ENCODE results near the gene FBXO4.
A peak's percentile ranks its signal among the peaks of the same experiment; 100 is the strongest.
"Not testable (repeated sequence)": the region's sequence is repeated elsewhere in the genome, so short reads cannot be mapped to it uniquely, and the experiment has no call there.

The FBXO4 gene

DNA sequence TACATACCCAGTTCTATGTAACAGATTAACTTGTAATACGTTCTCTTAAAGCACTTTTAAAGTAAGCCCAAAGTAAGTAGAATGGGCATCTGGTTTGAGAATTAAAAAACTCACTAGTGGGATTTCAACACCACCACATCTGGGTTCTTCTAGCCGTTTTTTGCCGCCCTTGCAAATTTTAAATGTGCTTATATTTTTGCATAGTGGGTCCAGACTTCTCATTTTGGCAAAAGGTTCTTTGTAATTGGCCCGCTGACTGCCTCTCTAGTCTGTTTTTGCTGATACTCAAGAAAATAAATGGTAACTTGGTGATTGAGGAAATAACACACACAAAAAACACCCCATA lies 582 bp upstream of the FBXO4 start:
- DNase-seq = no peak

DNA sequence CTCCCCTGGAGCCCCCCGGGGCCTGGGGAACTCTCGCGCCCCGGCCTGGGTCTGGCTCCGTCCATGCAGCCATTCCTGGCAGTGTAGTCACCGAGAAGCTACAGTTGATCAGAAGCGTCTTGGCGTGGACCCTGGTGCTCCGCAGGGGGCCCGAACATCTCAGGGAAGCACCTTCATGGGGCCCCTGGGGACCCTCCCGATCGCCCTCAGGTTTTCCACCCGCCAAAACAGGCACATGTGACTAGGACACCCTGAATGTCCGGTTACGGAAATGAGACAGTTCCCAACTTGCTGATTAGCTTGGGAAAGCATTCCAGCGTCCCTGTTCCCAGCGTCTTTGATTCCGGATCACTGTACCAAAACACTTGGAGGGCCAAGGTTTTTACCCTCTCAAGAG lies 472 bp downstream of the FBXO4 start:
- peak; percentile 69 to 80 for DNase-seq

DNA sequence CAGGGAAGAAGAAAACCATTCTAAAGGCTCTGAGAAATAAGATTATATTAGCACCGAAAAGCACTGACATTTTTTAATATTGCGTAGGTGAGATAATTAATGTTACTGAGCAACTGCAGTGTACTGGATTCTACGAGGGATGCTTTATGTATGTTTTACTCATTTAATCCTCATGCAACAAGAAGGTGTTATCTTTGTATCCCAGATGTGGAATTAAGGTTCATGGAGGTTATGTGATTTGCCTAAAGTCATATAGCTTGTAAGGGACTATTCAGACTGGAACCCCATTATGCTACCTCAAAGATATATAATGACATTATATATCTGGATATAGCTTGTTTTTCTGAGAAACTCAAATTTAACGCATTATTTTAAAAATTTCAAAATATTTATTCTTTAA lies 2.5 kb downstream of the FBXO4 start:
- no peak for DNase-seq

DNA sequence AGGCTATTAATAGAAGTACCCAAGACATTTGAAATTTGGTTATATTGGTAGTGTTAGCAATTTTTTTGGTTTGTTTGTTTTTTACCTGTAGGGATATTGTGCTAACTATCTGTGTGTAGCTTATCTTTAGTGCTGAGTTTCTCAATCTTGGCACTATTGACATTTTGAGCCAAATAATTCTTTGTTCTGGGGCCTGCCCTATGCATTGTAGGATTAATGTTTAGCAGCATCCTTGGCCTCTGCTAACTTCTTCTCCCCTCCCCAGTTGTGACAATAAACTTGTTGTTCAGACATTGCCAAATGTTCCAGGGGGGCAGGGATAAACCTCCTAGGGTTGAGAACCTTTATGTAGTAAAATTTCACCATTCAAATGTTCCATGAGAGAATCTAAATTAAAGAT lies 4.0 kb downstream of the FBXO4 start:
- DNase-seq = no peak

DNA sequence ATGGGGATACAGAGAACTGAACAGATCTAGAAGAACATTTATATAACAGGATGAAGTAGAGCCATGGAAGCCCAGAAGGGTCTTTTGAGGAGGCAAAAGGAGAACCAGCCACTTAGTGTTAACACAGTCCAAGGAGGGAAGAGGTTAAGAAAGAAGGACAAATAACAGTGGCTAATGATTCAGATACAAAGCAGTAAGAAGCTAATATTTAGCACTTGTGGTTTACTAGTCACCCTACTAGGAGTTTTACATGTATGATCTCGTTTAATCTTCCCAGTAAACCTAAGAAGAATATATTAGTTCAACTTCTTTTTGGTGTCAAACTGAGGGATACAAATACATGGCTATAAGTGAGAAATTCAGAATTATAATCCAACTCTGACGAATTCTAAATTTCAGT lies 7.7 kb downstream of the FBXO4 start:
- DNase-seq = no peak

DNA sequence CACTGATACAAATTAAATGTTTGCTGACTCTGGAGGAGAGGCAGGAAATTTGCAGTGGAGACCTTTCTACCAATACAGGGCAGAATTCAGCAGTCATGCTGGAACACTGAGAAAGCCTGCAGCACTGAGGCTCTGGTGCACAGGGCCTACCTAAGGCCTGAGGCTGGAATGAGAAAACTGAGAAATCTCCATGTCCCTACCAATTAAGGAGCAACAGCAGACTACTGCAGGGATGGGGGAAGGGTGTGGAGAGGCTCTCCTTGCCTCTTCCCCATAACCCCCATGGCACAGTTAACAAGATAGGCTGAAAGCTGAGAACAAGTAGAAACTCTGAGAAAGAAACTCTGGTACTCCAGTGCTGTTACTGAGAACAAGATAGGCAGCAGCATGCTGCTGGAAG lies 10.5 kb downstream of the FBXO4 start:
- DNase-seq = no peak

DNA sequence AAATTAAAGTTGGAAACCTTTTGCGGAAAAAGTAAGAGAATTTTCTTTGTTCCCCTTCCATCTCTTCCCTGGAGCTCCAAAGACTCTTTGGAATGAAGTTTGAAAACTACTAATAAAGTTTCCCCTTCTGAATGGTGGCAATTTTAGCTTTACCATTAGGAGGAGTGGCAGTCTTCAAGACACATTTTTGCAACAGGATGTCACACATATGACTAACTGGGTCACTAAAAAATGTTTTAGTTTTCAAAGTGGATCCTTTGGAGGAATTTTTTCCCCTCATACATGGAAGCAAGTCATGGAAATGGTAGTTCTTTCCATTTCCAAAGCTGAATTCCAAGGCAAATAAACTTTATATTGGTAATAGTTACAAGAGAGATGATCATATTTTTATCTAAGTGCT lies 15.6 kb downstream of the FBXO4 start:
- no peak for DNase-seq

DNA sequence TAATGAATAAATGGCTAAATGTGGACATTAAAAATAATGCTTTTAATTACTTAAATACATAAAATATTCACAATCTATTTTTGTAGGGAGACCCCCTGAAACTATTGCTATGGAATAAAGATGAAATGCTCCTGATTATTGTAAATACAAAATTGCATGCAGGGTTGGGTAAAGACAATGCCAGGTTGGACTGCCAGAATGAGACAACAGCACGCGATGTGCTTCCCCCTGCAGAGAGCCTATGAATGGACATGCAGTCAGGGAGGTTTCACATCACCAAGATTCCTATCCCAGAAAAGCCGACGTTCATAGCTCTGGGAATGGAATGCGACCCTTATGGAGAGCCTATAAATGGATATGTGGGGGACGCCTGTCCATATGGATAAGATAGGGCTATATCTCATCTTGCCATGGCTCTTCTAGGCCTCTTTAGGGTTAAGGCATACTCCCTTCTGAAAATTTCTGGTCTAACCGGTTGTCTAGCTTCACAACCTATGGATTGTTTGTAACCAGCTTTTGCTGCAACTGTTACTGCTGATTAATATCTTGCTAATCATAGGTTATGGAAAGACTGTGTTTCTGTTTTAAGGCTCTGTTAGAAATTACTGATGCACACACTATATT lies 20.4 kb downstream of the FBXO4 start:
- DNase-seq = not testable (repeated sequence)

DNA sequence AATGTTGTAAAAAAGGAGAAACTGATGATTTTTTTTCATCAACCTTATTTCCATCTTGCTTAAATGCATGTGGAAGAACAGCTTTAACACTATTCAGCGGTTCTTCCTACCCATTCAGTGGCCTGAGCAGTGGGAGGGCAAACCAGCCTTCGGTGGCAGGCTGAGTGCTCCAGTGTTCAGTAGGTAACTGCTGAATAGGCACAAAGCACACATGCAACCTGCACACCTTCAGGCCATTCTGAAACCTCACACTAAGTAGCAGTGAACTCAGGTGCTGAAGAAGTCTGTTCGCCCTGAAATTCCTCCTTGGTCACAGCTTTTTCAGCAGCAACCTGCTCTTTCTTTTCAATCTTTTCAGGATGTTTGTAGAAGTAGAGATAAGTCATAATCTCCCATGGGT lies 26.1 kb downstream of the FBXO4 start:
- DNase-seq = no peak

DNA sequence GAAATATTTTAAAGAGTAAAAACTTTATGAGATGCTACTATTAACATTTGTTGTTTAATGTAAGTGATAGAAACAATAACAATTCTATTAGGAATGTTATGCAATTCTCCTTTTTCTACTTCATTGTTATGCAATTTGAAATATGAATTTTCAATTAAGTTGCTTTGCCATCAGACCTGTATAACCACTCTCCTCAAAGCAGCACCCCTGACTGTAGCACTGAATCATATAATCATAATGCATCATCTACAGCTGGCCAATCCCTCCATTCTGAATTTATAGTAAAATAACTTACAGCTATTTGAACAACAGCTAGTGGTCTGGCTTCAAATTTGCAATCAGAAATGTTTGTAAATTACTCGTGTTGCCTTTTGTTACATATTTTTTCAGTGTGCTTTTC lies 29.2 kb downstream of the FBXO4 start:
- DNase-seq = no peak

DNA sequence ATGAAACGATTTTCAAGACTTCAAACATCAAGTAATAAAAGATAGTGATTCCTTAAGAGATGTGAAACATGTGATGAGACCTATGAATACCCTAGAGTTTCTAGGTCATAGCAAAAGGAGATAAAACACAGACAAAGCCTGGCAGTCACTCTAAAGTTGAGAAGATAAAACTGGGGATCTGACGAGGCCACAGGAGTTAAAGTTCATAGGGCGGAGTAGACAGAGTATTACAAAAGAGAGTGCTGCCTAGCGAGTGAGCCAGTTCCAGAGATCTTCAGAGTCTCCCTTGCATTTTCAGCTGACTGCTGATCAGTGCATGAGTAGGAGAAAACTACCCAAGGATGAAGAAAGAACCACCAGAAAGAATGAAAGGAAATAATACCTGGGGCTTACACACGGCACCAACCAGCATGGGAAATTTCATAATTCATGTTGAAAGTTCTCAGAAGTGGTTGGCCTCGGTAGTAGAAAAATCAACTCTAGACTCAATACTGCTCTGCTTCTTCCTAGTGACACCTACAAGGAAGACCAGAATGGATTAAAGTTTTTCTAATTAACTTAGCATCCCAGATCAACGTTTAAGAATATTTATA lies 30.4 kb downstream of the FBXO4 start:
- no peak for DNase-seq

DNA sequence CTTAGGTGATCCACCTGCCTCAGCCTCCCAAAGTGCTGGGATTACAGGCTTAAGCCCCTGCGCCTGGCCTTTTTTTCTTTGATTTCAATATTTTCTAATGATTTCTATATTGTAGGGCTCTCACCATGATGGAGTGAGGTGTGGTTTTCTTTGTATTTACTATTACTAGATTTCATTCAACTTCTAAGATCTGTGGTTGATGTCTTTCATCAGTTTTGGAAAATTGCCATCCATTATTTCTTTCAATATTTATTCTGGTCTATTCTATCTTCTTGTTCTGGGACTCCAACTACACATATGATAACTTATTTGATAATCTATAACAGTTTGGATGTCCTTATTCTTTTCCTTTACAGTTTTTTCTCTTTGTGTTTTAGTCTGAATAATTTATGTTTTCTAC lies 31.9 kb downstream of the FBXO4 start:
- DNase-seq = no peak

DNA sequence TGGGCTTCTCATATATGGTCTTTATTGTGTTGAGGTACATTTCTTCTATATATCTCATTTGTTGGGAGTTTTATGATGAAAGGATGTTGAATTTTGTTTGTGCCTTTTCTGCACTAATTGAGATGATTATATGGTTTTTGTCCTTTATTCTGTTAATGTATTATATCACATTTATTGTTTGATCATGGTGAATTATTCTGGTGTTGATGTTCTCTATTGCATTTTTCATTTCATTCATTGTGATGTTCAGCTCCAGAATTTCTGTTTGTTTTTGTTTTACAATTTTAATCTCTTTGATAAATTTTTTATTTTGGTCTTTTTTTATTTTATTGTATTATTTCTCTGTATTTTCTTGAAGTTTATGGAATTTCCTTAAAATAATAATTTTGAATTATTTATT lies 35.4 kb downstream of the FBXO4 start:
- no peak for DNase-seq

DNA sequence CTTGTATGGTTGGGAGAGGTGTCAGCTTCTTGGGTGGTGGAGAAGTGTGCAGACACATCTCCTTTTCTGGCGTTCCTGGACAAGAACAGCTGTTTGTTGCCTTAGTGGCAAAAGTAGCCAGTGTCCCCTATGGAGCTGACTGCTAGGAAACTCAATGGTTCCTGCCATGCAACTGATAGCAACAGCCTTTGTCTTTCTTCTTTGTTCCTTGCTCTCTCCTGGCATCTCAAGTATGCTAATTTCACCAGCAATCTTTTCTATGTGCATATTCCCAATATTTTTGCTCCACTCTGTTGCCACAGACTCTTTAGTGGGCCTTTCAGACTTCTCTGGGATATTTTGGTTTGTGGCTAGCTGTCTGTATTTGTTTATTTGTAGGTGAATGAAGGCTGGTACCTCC lies 36.7 kb downstream of the FBXO4 start:
- no peak for DNase-seq

DNA sequence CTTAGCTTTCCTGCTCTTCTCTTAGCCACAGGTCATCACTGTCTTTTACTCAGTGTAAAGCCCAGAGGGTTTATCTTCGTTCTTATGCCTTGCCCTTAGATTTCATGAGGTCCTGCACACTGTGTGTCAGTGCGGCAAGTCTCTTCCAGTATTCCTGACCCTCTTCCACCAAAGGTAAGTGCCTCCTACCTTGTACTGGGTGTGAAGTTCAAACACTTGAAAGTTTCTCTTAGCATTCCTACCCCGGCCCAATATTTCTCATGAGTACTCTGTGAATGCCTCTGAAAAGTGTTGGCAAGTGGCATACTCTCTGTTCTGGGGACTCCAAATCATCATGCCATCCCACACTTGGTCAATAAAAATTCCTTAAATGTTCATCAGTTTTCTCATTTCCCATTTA lies 37.4 kb downstream of the FBXO4 start:
- no peak for DNase-seq

DNA sequence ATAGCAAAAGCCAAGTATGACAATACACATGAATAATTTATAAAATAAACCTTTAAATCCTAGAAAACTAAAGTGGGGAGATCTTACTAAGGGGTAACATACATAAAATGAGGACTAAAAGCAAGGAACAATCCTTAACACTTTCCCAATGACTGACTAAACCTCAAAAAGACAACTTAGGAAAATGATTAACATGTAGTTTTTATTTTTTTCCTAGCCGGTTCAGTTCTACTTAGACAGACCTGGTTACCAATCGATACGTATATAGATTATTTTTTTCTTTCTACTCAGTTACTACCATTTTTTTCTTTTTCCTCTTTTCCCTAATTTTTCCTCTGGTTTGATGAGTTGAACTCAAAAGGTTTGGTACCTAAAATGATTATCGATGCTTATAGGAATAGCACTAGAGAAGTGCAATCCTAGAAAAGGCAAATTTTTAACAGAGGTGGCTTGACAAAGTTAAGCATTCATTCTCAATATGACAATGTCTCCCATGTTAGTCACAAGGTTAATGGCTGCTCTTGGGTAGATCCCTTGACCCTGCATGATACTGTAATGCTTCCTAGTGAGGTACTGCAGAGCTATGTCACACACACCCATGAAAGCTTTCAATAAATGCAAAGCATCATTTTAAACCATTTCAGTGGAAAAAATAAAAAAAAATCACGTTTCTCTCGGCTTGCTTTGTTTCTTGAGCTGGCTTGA lies 41.5 kb downstream of the FBXO4 start:
- no peak for DNase-seq

DNA sequence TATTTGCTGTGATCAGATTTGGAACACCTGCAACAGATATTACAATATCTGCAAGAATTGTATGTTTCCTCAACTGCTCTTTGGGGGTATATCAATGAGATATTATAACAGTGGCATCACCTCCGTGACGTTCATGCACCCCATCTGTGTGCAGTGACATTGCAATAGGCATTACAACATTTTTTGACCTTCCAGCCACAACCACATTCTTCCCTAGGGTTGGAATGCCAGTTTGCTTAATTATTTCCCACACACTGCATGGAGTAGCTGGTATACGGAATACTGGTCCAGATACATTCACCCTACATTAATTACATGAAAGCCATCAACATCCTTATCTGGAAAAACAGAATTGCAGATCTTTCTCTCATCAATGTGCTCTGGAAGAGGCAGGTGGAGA lies 42.3 kb downstream of the FBXO4 start:
- DNase-seq = no peak

DNA sequence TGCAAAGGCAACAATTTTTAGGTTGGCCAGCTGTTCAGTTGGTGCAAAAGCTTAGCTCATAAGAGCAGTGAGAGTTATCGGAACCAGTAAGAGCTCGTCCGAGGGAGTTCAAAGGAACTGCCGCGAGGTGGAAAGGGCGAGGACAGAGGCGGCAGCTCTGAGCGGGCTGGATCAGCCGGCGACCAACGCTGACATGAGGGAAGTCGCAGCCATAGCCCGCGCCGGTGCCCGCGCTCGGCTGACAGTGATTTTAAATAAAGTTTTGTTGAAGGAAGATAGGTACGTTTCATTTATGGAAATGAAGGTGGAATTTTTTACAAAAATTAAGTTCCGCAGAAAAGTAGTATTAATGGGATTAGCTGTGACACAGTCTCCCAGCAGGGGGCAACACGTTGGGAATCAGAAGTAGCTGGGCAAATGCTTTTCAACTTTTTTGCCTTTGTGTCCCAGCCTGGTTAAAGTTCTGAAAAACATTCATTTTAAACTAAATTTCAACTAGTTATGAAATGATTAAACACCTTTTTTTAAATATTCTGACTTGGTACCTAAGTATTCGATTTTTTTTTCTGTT lies 43.2 kb downstream of the FBXO4 start:
- DNase-seq = no peak

DNA sequence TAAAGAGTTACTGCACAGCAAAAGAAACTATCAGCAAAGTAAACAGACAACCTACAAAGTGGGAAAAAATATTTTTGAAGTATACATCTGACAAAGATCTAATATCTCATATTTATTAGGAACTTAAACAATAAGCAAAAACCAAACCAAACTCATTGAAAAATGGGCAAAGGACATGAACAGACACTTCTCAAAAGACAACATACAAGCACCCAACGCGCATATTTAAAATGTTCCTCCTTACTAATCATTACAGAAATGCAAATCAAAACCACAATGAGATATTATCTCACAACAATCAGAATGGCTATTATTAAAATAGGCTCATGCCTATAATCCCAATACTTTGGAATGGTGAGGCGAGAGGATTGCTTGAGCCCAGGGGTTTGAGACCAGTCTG lies 48.0 kb downstream of the FBXO4 start:
- DNase-seq = no peak

DNA sequence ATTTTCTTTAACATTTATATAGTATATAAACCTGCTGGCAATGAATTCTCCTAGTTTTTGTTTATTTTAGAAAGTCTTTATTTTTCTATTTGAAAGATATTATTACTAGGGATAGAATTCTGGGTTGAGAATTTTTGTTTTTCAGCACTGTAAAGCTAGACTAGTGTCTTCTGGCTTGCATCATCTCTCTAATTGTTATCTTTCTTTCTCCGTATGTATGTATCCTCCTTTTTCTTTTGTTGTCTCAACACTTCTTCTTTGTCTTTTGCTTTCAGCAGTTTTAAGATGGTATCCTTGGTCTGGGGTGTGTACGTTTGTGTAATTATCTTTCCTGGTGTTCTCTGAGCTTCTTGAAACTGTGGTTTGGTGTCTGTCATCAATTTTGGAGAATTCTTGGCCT lies 48.8 kb downstream of the FBXO4 start:
- DNase-seq = no peak

DNA sequence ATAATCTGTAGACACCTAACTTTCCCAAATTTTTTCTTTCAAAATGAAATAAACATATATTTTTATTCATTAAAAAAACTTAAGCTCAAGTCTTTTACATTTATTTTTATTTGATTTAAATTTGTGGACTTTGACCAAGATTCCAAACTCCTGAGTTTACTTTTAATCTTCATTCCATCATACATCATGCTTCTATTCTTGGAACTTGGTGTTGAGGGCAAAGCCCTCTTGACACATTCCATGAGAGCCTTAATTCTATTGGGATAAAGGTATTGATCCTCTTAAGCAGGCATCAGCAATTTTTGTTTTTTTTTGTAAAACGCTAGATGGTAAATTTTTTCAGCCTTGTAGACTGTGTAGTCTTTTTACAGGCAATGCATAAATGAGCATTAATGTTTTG lies 53.6 kb downstream of the FBXO4 start:
- DNase-seq = no peak

DNA sequence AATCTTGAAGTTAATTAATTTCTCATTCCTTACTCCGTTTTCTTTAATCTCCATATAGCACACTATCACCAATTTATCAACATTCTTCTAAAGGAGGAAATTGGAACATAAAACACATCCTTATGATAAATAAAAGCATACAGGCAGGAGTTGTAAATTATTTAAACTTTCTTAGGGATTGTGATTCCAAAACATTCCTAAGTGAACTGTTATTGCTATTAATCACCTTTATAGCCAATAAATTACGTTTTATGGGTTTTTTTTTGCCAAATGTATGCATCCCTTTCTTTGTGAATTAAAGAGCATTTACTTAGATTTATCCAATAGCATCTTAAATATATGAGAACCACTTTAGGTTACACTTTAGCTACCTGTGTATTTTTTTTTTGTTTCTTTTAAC lies 55.3 kb downstream of the FBXO4 start:
- DNase-seq = no peak

DNA sequence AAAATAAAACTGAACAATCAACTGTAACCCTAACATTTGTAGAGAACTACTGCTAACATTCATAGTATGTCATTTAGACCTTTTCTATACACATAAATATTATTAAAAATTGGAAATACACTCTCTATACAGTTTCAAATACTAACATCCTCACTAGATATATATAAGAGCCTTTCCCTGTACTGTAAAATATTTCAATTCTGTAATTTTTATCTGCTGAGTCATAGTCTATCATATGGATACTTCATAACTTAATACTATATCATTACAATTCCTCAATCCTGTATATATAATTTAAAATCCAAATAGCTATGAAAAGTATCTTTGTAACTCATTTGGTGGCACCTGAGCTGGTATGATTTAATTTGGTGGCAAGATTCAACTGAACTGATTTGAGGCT lies 55.8 kb downstream of the FBXO4 start:
- no peak for DNase-seq

DNA sequence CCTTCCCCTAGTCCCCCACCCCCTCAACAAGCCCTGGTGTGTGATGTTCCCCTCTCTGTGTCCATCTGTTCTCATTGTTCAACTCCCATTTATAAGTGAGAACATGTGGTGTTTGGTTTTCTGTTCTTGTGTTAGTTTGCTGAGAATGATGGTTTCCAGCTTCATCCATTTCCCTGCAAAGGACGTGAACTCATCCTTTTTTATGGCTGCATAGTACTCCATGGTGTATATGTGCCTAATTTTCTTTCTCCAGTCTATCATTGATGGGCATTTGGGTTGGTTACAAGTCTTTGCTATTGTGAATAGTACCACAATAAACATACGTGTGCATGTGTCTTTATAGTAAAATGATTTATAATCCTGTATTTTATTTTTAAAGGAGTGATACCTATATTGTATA lies 57.8 kb downstream of the FBXO4 start:
- not testable (repeated sequence) for DNase-seq

DNA sequence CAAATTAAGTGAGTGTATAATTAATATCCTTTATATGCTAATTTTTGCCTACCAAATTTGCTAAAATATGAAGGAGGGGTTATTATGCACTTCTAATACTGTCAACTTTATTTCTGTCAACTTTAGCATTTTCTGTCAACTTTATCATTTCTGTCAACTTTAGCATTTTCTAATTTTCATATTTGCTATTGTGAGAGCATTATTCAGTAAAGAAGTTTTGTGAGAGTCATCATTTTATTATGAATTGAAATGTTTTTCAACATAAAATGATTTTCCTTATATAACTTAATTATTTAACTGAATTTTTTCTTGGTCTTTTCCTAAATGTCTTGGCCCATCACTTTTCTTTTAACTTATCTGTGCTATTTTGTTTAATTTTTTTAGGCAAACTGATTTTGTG lies 58.2 kb downstream of the FBXO4 start:
- no peak for DNase-seq

Measured in NCI-H446 (cell line).